H1 (cell line): ENCODE measurements around the gene DOCK8. TPM values are rescaled to one million over a fixed set of nuclear protein-coding genes. Genes with fewer than 3 reads are reported as not detected.

ENCODE experiments used
- CTCF ChIA-PET: fragments of 300-600 bp; sonication (Branson Sonifier 250); formaldehyde crosslinking; loops from one replicate; lab custom pipeline; 2021; ENCODE audit not compliant: partially characterized antibody; lab: Charles Lee
- POLR2A ChIA-PET: fragments of 300-600 bp; sonication (Branson Sonifier 250); formaldehyde crosslinking; loops from one replicate; lab custom pipeline; 2021; ENCODE audit warnings: inconsistent platforms; ENCODE audit not compliant: partially characterized antibody; lab: Charles Lee
- DNase-seq, 2 experiments: peaks; one replicate each; pipeline versions ENCODE4 v3.0.0 to v3.0.0-alpha.2; 2010 to 2022; ENCODE audit warnings: low spot score in 2 of 2, low read depth in 1 of 2, mixed read lengths in 1 of 2
- FAIRE-seq: peaks from 2 replicates; lab custom pipeline; 2011; peaks lifted over from hg19 to GRCh38; lab: Jason Lieb, UNC
- H2AFZ ChIP-seq: 2 replicates; pipeline ENCODE4 v1.8.1; 2012; ENCODE audit warnings: low read length, inconsistent platforms
- H2AK5ac ChIP-seq: 2 replicates; pipeline ENCODE4 v1.6.1; 2013; ENCODE audit warnings: low read depth, low read length
- H2BK120ac ChIP-seq: replicated peaks from 2 replicates; pipeline ENCODE3; 2013; ENCODE audit warnings: low read depth, low read length, inconsistent platforms
- H2BK12ac ChIP-seq: 2 replicates; pipeline ENCODE4 v1.6.1; 2013; ENCODE audit warnings: low read depth, low read length
- H2BK15ac ChIP-seq: 2 replicates; pipeline ENCODE4 v1.6.1; 2013; ENCODE audit warnings: low read length
- H2BK20ac ChIP-seq: 2 replicates; pipeline ENCODE4 v1.6.1; 2013; ENCODE audit warnings: low read length
- H2BK5ac ChIP-seq: 2 replicates; pipeline ENCODE4 v1.6.1; 2013; ENCODE audit warnings: low read depth, low read length
- H3K14ac ChIP-seq: 2 replicates; pipeline ENCODE4 v1.6.1; 2013; ENCODE audit warnings: inconsistent platforms; ENCODE audit not compliant: insufficient read length
- H3K18ac ChIP-seq: 2 replicates; pipeline ENCODE4 v1.6.1; 2013; ENCODE audit warnings: low read length; ENCODE audit errors: extremely low read depth
- H3K23ac ChIP-seq: 2 replicates; pipeline ENCODE4 v1.6.1; 2013; ENCODE audit warnings: inconsistent platforms; ENCODE audit not compliant: insufficient read length
- H3K23me2 ChIP-seq: 2 replicates; pipeline ENCODE4 v1.6.1; 2013; ENCODE audit warnings: low read depth, low read length
- H3K27ac ChIP-seq: 2 replicates; pipeline ENCODE4 v1.6.1; 2011; ENCODE audit warnings: low read depth, low read length, inconsistent platforms
- H3K27me3 ChIP-seq, 4 experiments: replicated peaks in 1 of 4; 1 replicate in 1 of 4; 2 replicates in 3 of 4; pipeline versions ENCODE4 v1.6.1 to v1.8.1; 2011 to 2013; ENCODE audit warnings: low read length in 3 of 4, mild to moderate bottlenecking in 3 of 4, inconsistent platforms in 2 of 4, mixed read lengths in 2 of 4, moderate library complexity in 1 of 4; ENCODE audit not compliant: control insufficient read depth in 3 of 4, insufficient read depth in 3 of 4; ENCODE audit errors: extremely low read depth in 1 of 4
- H3K36me3 ChIP-seq, 4 experiments: 2 replicates each; pipeline versions ENCODE4 v1.6.1 to v1.8.1; 2011 to 2013; ENCODE audit warnings: mild to moderate bottlenecking in 4 of 4, low read length in 3 of 4, moderate library complexity in 2 of 4, control low read depth in 1 of 4, inconsistent platforms in 1 of 4; ENCODE audit not compliant: insufficient read depth in 4 of 4, control insufficient read depth in 2 of 4
- H3K4ac ChIP-seq: replicated peaks from 2 replicates; pipeline ENCODE3; 2013; ENCODE audit warnings: low read length, low read depth, mixed read lengths, inconsistent platforms; ENCODE audit not compliant: insufficient read length
- H3K4me1 ChIP-seq, 4 experiments: replicated peaks in 1 of 4; 1 replicate in 1 of 4; 2 replicates in 3 of 4; pipeline versions ENCODE4 v1.6.1 to v1.8.1; 2011 to 2013; ENCODE audit warnings: low read length in 3 of 4, inconsistent platforms in 2 of 4, mixed read lengths in 1 of 4; ENCODE audit not compliant: insufficient read depth in 4 of 4, control insufficient read depth in 3 of 4
- H3K4me2 ChIP-seq, 2 experiments: 2 replicates each; pipeline versions ENCODE4 v1.6.1 to v1.8.1; 2011 to 2013; ENCODE audit warnings: low read depth in 2 of 2, low read length in 2 of 2, control low read depth in 1 of 2, inconsistent platforms in 1 of 2, mild to moderate bottlenecking in 1 of 2; ENCODE audit not compliant: insufficient read depth in 1 of 2
- H3K4me3 ChIP-seq, 4 experiments: fragments of 200-600, 300-600 bp in 1 of 4; sonication (generic), shearing (Covaris generic), sonication (Bioruptor Twin) in 1 of 4; 2 replicates each; pipeline versions ENCODE4 v1.5.1 to v1.8.1; 2011 to 2016; ENCODE audit warnings: low read length in 4 of 4, low read depth in 3 of 4, control low read depth in 2 of 4, inconsistent platforms in 2 of 4, mild to moderate bottlenecking in 2 of 4, mixed read lengths in 1 of 4, moderate library complexity in 1 of 4; ENCODE audit not compliant: insufficient read depth in 2 of 4; ENCODE audit errors: extremely low read depth in 1 of 4
- H3K56ac ChIP-seq: replicated peaks from 2 replicates; pipeline ENCODE3; 2013; ENCODE audit warnings: low read depth, mild to moderate bottlenecking, mixed read lengths, low read length, inconsistent platforms; ENCODE audit not compliant: insufficient read length
- H3K79me1 ChIP-seq: 2 replicates; pipeline ENCODE4 v1.6.1; 2013; ENCODE audit warnings: low read depth, low read length, control low read depth
- H3K79me2 ChIP-seq, 2 experiments: 2 replicates each; pipeline versions ENCODE4 v1.6.1 to v1.8.1; 2012 to 2013; ENCODE audit warnings: low read length in 2 of 2, mild to moderate bottlenecking in 2 of 2, inconsistent platforms in 1 of 2; ENCODE audit not compliant: insufficient read depth in 2 of 2, control insufficient read depth in 1 of 2
- H3K9ac ChIP-seq, 4 experiments: replicated peaks in 1 of 4; 1 replicate in 1 of 4; 2 replicates in 3 of 4; pipeline versions ENCODE4 v1.6.1 to v1.8.1; 2011 to 2013; ENCODE audit warnings: low read depth in 3 of 4, low read length in 3 of 4, control low read depth in 2 of 4, mild to moderate bottlenecking in 2 of 4, moderate library complexity in 2 of 4, inconsistent platforms in 1 of 4; ENCODE audit errors: extremely low read depth in 1 of 4
- H3K9me3 ChIP-seq, 2 experiments: 2 replicates each; pipeline versions ENCODE4 v1.6.1 to v1.8.1; 2012 to 2013; ENCODE audit warnings: mild to moderate bottlenecking in 2 of 2, moderate library complexity in 2 of 2, control low read depth in 1 of 2, inconsistent platforms in 1 of 2, low read depth in 1 of 2, low read length in 1 of 2, mixed read lengths in 1 of 2; ENCODE audit not compliant: insufficient read depth in 2 of 2
- H4K20me1 ChIP-seq, 2 experiments: replicated peaks in 1 of 2; 2 replicates each; pipeline versions ENCODE3 to v1.8.1; 2011 to 2013; ENCODE audit warnings: inconsistent platforms in 2 of 2, low read length in 2 of 2, mild to moderate bottlenecking in 1 of 2; ENCODE audit not compliant: insufficient read depth in 2 of 2, control insufficient read depth in 1 of 2
- H4K5ac ChIP-seq: 2 replicates; pipeline ENCODE4 v1.6.1; 2013; ENCODE audit warnings: low read length, low read depth, mixed read lengths, inconsistent platforms; ENCODE audit not compliant: insufficient read length
- H4K8ac ChIP-seq: 2 replicates; pipeline ENCODE4 v1.8.0; 2013; ENCODE audit warnings: mild to moderate bottlenecking, moderate library complexity, low read length, inconsistent platforms; ENCODE audit not compliant: insufficient read depth; ENCODE audit errors: extremely low read depth
- H4K91ac ChIP-seq: replicated peaks from 2 replicates; pipeline ENCODE3; 2013; ENCODE audit warnings: low read length, mixed read lengths, inconsistent platforms; ENCODE audit not compliant: insufficient read length
- HDAC2 ChIP-seq, 2 experiments: fragments of 300-600 bp in 1 of 2; sonication (generic) in 1 of 2; IDR thresholded peaks; 2 replicates each; pipeline ENCODE4 v1.6.1; 2011 to 2012; ENCODE audit warnings: low read depth in 2 of 2, low read length in 2 of 2, mild to moderate bottlenecking in 2 of 2, moderate library complexity in 2 of 2, borderline replicate concordance in 1 of 2, inconsistent platforms in 1 of 2
- KDM1A ChIP-seq: fragments of 200-600, 300-600 bp; sonication (generic); IDR thresholded peaks from 2 replicates; pipeline ENCODE4 v1.7.1; 2016; ENCODE audit warnings: mild to moderate bottlenecking, low read length, borderline replicate concordance
- KDM4A ChIP-seq: IDR thresholded peaks from one replicate; pipeline ENCODE4 v1.7.1; 2012; ENCODE audit warnings: low read depth, mild to moderate bottlenecking, moderate library complexity, low read length, inconsistent platforms; ENCODE audit not compliant: severe bottlenecking
- MAFK ChIP-seq: IDR thresholded peaks from 2 replicates; pipeline ENCODE4 v1.6.1; 2012; ENCODE audit warnings: low read depth, mild to moderate bottlenecking, improper control_type of control experiment, low read length
- NANOG ChIP-seq: IDR thresholded peaks from 2 replicates; pipeline ENCODE4 v1.6.1; 2011; ENCODE audit warnings: low read length, low read depth, mild to moderate bottlenecking, inconsistent platforms; ENCODE audit not compliant: insufficient read depth, poor library complexity, severe bottlenecking
- SP2 ChIP-seq: IDR thresholded peaks from 2 replicates; pipeline ENCODE4 v1.6.1; 2012; ENCODE audit warnings: mild to moderate bottlenecking, low read length, inconsistent platforms
- SUZ12 ChIP-seq: fragments of 200-600 bp; sonication (generic); IDR thresholded peaks from 2 replicates; pipeline ENCODE4 v1.6.1; 2012; ENCODE audit warnings: mild to moderate bottlenecking, inconsistent platforms, low read length, moderate library complexity, mixed read lengths
- YY1 ChIP-seq: IDR thresholded peaks from 2 replicates; pipeline ENCODE4 v1.6.1; 2011; ENCODE audit warnings: low read depth, mild to moderate bottlenecking, low read length
- WGBS, 2 experiments: shearing (Covaris generic) in 1 of 2; methylation state at CpG; one replicate each; pipeline versions ENCODE4 v1.1.6 to v1.1.7; 2013 to 2015; ENCODE audit warnings: low lambda C conversion rate in 2 of 2, mixed read lengths in 2 of 2, inconsistent platforms in 1 of 2, low coverage in 1 of 2, missing lambda C conversion rate in 1 of 2; ENCODE audit not compliant: insufficient replicate concordance in 2 of 2, insufficient coverage in 1 of 2, insufficient read length in 1 of 2; ENCODE audit errors: extremely low coverage in 1 of 2, missing lambda C conversion rate in 1 of 2; 5-methylcytosine and 5-hydroxymethylcytosine counted together
- polyA plus RNA-seq, 7 experiments: library from polyadenylated mRNA; depleted of rRNA in 3 of 7; stranded (reverse) in 5 of 7; unstranded in 2 of 7; fragments of >200 nt in 5 of 7; fragments of 200-250 nt in 2 of 7; gene quantifications; 1 replicate in 5 of 7; 2 replicates in 1 of 7; 4 replicates in 1 of 7; pipeline versions ENCODE4 v1.2.1 to v1.2.3, GENCODE V29; 2011 to 2013; ENCODE audit warnings: missing spikeins in 2 of 7, mixed read lengths in 2 of 7
- total RNA-seq: library from RNA; stranded (reverse); fragmentation: NEBNext Ultra II Directional; extraction: Animal tissue kit (Norgen Biotek cat#: 25700); gene quantifications from 2 replicates; pipeline ENCODE4 v1.2.1, GENCODE V29; 2021
- TF ChIP-seq, protein P1 (sequence below): IDR thresholded peaks from 2 replicates; pipeline ENCODE4 v1.6.1; 2012; ENCODE audit warnings: inconsistent platforms

DOCK8 gene
- total and polyA plus RNA-seq, 2 of the 8 experiments (the other 6 are each of a cell fraction or from before 2014, with no cell fraction given), result 0.57 to 2.0 TPM

DNA sequence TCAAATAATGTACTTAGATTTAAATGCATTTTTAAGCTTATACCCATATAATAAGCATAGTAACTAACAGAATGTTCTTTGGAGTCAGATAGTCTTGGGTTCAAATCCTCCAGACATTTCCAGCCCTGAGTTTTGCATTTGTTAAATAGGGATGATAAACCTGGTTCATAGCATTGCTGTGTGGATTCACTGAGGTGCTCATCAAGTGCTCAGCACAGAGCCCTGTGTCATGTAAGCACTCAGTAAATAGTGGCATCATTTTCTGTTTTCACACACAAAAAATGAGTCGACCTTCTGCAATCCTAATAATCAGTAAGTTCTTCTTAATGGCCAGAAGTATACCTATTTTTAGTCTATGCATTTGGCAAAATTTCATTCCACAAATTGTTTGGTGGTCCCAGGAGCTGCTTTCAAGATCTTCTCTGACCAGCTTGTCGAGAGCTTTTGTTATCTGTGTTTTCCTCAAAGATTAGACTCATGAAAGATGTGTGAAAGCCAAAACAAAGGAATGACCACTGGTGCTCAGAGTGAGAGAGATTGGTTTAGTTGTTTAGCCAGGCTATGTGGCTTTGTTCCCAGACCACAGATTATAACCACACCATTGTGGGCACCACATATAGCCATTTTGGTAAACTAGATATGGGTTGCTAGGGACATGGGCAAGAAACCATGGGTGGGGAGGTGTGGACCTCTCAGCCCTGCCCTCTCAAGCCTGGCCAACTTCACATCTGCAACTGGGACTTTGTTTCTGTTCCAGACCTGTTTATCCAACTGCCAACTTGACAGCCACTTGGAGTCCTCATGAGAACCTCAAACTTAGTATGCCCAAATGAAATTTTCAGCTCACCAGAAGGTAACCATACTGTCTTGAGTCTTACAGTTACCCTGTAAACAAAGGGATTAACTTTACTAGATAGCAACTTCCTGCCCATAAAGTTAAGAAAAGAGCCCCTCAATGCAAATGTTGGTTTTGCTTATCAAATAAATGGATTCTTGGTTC is 45.0 kb downstream of the DOCK8 start:
- Histone ChIP-seq H2BK5ac (no peak overlapping the region), H3K4ac (no peak overlapping the region), H2BK12ac (no peak overlapping the region), H3K36me3 (no peaks in the 10 kb centered on the region), H3K18ac (no peak overlapping the region), H3K9ac (no peak overlapping the region), H2AFZ (peak overlapping the region; percentile 72; the same call in 1 of the 2 replicates), H3K27ac (no peak overlapping the region), H4K20me1 (no peaks in the 10 kb centered on the region), H3K23ac (no peak overlapping the region), H3K4me1 (no peaks in the 10 kb centered on the region), H3K23me2 (no peaks in the 10 kb centered on the region), H2BK20ac (no peak overlapping the region), H3K4me2 (no peak overlapping the region), H3K79me2 (no peaks in the 10 kb centered on the region), H4K91ac (no peak overlapping the region), H3K9me3 (no peaks in the 10 kb centered on the region), H3K27me3 (no peaks in the 10 kb centered on the region), H4K8ac (no peak overlapping the region), H3K4me3 (no peak overlapping the region), H3K79me1 (no peaks in the 10 kb centered on the region), H4K5ac (no peak overlapping the region), H2BK120ac (no peak overlapping the region), H2AK5ac (no peak overlapping the region), H2BK15ac (no peak overlapping the region), H3K56ac (no peak overlapping the region), H3K14ac (no peak overlapping the region)
- WGBS, 2 experiments, result 82% methylated on average over 2 of the region's 2 CpGs; no CpG with 5 or more reads in 1 of the 2 experiments
- DNase-seq (no peak), FAIRE-seq (no peak)
- ChIA-PET CTCF (no interaction called here), POLR2A (no interaction called here)
- no peak for TF ChIP-seq YY1
- no peak for TF ChIP-seq KDM1A
- no peak for TF ChIP-seq SP2
- TF ChIP-seq MAFK, result no peak
- TF ChIP-seq KDM4A, result no peak
- TF ChIP-seq, protein P1, sequence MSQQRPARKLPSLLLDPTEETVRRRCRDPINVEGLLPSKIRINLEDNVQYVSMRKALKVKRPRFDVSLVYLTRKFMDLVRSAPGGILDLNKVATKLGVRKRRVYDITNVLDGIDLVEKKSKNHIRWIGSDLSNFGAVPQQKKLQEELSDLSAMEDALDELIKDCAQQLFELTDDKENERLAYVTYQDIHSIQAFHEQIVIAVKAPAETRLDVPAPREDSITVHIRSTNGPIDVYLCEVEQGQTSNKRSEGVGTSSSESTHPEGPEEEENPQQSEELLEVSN, result no peak
- TF ChIP-seq SUZ12, result no peak
- no peak for TF ChIP-seq HDAC2 (IDR thresholded peaks at IDR 0.05; ENCODE audit: borderline replicate concordance in 1 of 2, low read depth in 2 of 2, low read length in 2 of 2)
- TF ChIP-seq NANOG, result no peak
